ENCODE results near the gene EIPR1. TPM values are rescaled to one million over a fixed set of nuclear protein-coding genes. Genes with fewer than 3 reads are reported as not detected.
"Not testable (repeated sequence)": the region's sequence is repeated elsewhere in the genome, so short reads cannot be mapped to it uniquely, and the experiment has no call there.

The EIPR1 gene
- total and polyA plus RNA-seq, 5 donors from 2014 or later: 26.6 to 44.8 (median 33.7) TPM

- H3K9me3 ChIP-seq (ENCODE audit: control insufficient read depth in 2 of 2, low read length in 2 of 2): no peaks in the 10 kb centered on the region
- DNase-seq: no peak
- H3K36me3 ChIP-seq (ENCODE audit: control insufficient read depth, insufficient read depth, low read length): peaks cover 3% of the 10 kb centered on the region
- H3K27ac ChIP-seq (ENCODE audit: insufficient read depth, low read length, poor library complexity, severe bottlenecking): no peak overlapping the region
- ATAC-seq (ENCODE audit: low read depth in 2 of 2): no peak
- Mint-ChIP-seq H3K27me3 (no peaks in the 10 kb centered on the region), H3K27ac (no peak overlapping the region), H3K36me3 (peaks cover 31% of the 10 kb centered on the region), H3K4me3 (no peak overlapping the region), H3K4me1 (peaks cover 0 to 14% (median 6%) of the 10 kb centered on the region in 4 donors), H3K9me3 (peaks cover 0 to 1% (median 0%) of the 10 kb centered on the region in 7 donors)
- H3K4me3 ChIP-seq (ENCODE audit: low read depth, low read length): no peak overlapping the region
- H3K4me1 ChIP-seq (ENCODE audit: control insufficient read depth, insufficient read depth, low read length, poor library complexity, severe bottlenecking): no peaks in the 10 kb centered on the region
- no peaks in the 10 kb centered on the region for H3K27me3 ChIP-seq (ENCODE audit: control insufficient read depth, insufficient read depth, low read length)
Measured at GRCh38 chr2:3287896-3288295, 89.7 kb downstream of the EIPR1 start.

- not testable (repeated sequence) for H3K27ac Mint-ChIP-seq; H3K4me3 ChIP-seq (ENCODE audit: low read depth, low read length); H3K27me3 Mint-ChIP-seq; H3K27me3 ChIP-seq (ENCODE audit: control insufficient read depth, insufficient read depth, low read length); H3K4me1 ChIP-seq (ENCODE audit: control insufficient read depth, insufficient read depth, low read length, poor library complexity, severe bottlenecking); DNase-seq; H3K9me3 Mint-ChIP-seq; H3K4me3 Mint-ChIP-seq; H3K36me3 ChIP-seq (ENCODE audit: control insufficient read depth, insufficient read depth, low read length); H3K27ac ChIP-seq (ENCODE audit: insufficient read depth, low read length, poor library complexity, severe bottlenecking); H3K9me3 ChIP-seq (ENCODE audit: control insufficient read depth in 2 of 2, low read length in 2 of 2); ATAC-seq (ENCODE audit: low read depth in 2 of 2)
- Mint-ChIP-seq H3K4me1 (peaks cover 0 to 14% (median 6%) of the 10 kb centered on the region in 4 donors), H3K36me3 (peaks cover 29% of the 10 kb centered on the region)
Measured at GRCh38 chr2:3286646-3287036, 91.0 kb downstream of the EIPR1 start.

DNA sequence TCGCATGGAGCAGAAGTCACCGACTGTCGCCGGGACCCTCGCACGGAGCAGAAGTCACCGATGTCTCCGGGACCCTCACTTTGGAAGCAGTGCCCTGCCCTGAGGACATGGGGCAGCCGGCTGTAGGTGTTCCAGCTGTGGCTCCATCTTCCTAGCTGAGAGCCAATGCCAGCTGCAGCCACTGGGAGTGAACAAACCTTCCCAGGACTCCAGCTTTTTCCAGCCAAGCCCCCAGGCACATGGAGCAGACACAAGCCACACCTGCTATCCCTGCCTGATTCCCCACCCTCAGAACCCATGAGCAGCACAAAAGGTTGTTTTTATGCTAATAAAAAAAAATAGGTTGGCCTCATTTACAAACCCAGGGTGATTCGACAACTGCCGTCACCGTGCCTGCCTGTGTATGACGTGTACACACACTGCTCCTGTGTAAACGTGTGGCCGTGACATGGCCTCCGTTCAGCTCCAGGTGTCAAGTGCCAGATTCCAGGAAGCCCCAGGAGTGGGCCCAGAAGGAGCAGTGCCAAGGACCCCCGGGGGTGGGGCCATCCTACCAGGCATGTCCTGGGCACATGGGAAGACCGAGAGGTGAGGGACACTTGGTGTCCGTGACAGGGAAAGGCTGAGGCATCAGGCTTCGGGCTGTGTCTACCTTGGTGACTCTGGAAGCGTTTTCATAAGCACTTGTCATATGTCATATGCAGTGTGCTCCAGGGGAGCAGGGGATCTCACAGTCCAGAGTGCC is 91.5 kb downstream of the EIPR1 start:
- DNase-seq: no peak
- peaks cover 0 to 1% (median 0%) of the 10 kb centered on the region in 7 donors for H3K9me3 Mint-ChIP-seq
- Histone ChIP-seq H3K4me3 (ENCODE audit: low read depth, low read length) (no peak overlapping the region), H3K27me3 (ENCODE audit: control insufficient read depth, insufficient read depth, low read length) (no peaks in the 10 kb centered on the region), H3K27ac (ENCODE audit: insufficient read depth, low read length, poor library complexity, severe bottlenecking) (no peak overlapping the region), H3K4me1 (ENCODE audit: control insufficient read depth, insufficient read depth, low read length, poor library complexity, severe bottlenecking) (no peaks in the 10 kb centered on the region), H3K9me3 (ENCODE audit: control insufficient read depth in 2 of 2, low read length in 2 of 2) (no peaks in the 10 kb centered on the region), H3K36me3 (ENCODE audit: control insufficient read depth, insufficient read depth, low read length) (peaks cover 3% of the 10 kb centered on the region)
- ATAC-seq (ENCODE audit: low read depth in 2 of 2): peak in 1 of 2 donors; percentile 18
- no peaks in the 10 kb centered on the region for H3K27me3 Mint-ChIP-seq
- peak overlapping the region in 1 of 3 donors; percentile 42 for H3K27ac Mint-ChIP-seq
- no peak overlapping the region for H3K4me3 Mint-ChIP-seq
- peaks cover 0 to 12% (median 7%) of the 10 kb centered on the region in 4 donors for H3K4me1 Mint-ChIP-seq
- peaks cover 29% of the 10 kb centered on the region for H3K36me3 Mint-ChIP-seq

GRCh38 chr2:3284657-3285630 is 92.7 kb downstream of the EIPR1 start:
- Histone ChIP-seq H3K27ac (ENCODE audit: insufficient read depth, low read length, poor library complexity, severe bottlenecking) (no peak overlapping the region), H3K4me3 (ENCODE audit: low read depth, low read length) (no peak overlapping the region), H3K27me3 (ENCODE audit: control insufficient read depth, insufficient read depth, low read length) (no peaks in the 10 kb centered on the region), H3K4me1 (ENCODE audit: control insufficient read depth, insufficient read depth, low read length, poor library complexity, severe bottlenecking) (no peaks in the 10 kb centered on the region), H3K9me3 (ENCODE audit: control insufficient read depth in 2 of 2, low read length in 2 of 2) (no peaks in the 10 kb centered on the region), H3K36me3 (ENCODE audit: control insufficient read depth, insufficient read depth, low read length) (peaks cover 8% of the 10 kb centered on the region)
- ATAC-seq (ENCODE audit: low read depth in 2 of 2) (no peak), DNase-seq (no peak)
- H3K36me3 Mint-ChIP-seq: peaks cover 27% of the 10 kb centered on the region
- H3K4me3 Mint-ChIP-seq: no peak overlapping the region
- no peaks in the 10 kb centered on the region for H3K27me3 Mint-ChIP-seq
- H3K9me3 Mint-ChIP-seq: peaks cover 0 to 1% (median 0%) of the 10 kb centered on the region in 7 donors
- H3K4me1 Mint-ChIP-seq: peaks cover 0 to 12% (median 7%) of the 10 kb centered on the region in 4 donors
- no peak overlapping the region for H3K27ac Mint-ChIP-seq

DNA sequence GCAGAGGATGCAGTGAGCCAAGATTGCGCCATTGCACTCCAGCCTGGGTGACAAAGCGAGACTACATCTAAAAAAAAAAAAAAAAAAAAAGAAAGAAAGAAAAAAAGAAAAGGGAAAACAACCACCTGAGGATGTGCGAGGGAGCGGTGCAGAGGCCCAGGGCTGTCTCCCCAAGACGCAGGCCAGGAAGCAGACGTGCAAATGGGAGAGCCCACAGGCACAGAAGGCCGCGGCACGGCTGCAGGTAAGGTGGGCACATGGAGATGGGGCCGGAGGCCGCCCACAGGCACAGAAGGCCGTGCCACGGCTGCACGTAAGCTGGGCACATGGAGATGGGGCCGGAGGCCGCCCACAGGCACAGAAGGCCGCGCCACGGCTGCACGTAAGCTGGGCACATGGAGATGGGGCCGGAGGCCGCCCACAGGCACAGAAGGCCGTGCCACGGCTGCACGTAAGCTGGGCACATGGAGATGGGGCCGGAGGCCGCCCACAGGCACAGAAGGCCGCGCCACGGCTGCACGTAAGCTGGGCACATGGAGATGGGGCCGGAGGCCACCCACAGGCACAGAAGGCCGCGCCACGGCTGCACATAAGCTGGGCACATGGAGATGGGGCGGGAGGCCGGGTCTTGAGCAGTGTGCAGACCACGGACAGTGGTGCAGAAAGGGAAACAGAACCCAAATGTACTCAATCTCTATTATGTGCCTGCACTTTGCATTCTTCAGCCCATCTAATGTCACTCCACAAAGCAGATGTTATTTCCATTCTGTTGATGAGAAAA is 93.6 kb downstream of the EIPR1 start:
- not testable (repeated sequence) for DNase-seq, H3K27me3 Mint-ChIP-seq
- peaks cover 24% of the 10 kb centered on the region for H3K36me3 Mint-ChIP-seq

GRCh38 chr2:3283206-3283605 is 94.4 kb downstream of the EIPR1 start:
- H3K9me3 Mint-ChIP-seq: no peaks in the 10 kb centered on the region
- H3K27me3 Mint-ChIP-seq: no peaks in the 10 kb centered on the region
- Histone ChIP-seq H3K27ac (ENCODE audit: insufficient read depth, low read length, poor library complexity, severe bottlenecking) (no peak overlapping the region), H3K4me1 (ENCODE audit: control insufficient read depth, insufficient read depth, low read length, poor library complexity, severe bottlenecking) (no peaks in the 10 kb centered on the region), H3K36me3 (ENCODE audit: control insufficient read depth, insufficient read depth, low read length) (peaks cover 10% of the 10 kb centered on the region), H3K9me3 (ENCODE audit: control insufficient read depth in 2 of 2, low read length in 2 of 2) (no peaks in the 10 kb centered on the region), H3K27me3 (ENCODE audit: control insufficient read depth, insufficient read depth, low read length) (no peaks in the 10 kb centered on the region), H3K4me3 (ENCODE audit: low read depth, low read length) (no peak overlapping the region)
- H3K36me3 Mint-ChIP-seq: peaks cover 27% of the 10 kb centered on the region
- ATAC-seq (ENCODE audit: low read depth in 2 of 2): no peak
- DNase-seq: no peak
- H3K4me3 Mint-ChIP-seq: no peak overlapping the region
- peaks cover 0 to 16% (median 8%) of the 10 kb centered on the region in 4 donors for H3K4me1 Mint-ChIP-seq
- H3K27ac Mint-ChIP-seq: peak overlapping the region in 1 of 3 donors; percentile 12

More for the DNA sequence above, 93.6 kb downstream of the EIPR1 start:
- not testable (repeated sequence) for H3K27ac ChIP-seq (ENCODE audit: insufficient read depth, low read length, poor library complexity, severe bottlenecking); H3K9me3 ChIP-seq (ENCODE audit: control insufficient read depth in 2 of 2, low read length in 2 of 2); H3K27ac Mint-ChIP-seq; H3K9me3 Mint-ChIP-seq; ATAC-seq (ENCODE audit: low read depth in 2 of 2); H3K4me3 Mint-ChIP-seq; H3K36me3 ChIP-seq (ENCODE audit: control insufficient read depth, insufficient read depth, low read length); H3K4me1 ChIP-seq (ENCODE audit: control insufficient read depth, insufficient read depth, low read length, poor library complexity, severe bottlenecking); H3K4me3 ChIP-seq (ENCODE audit: low read depth, low read length); H3K27me3 ChIP-seq (ENCODE audit: control insufficient read depth, insufficient read depth, low read length)
- H3K4me1 Mint-ChIP-seq: peaks cover 0 to 16% (median 7%) of the 10 kb centered on the region in 4 donors

All from CD4-positive, CD25-positive, alpha-beta regulatory T cell (primary cell).